ENCODE measurements around the gene MRM2.

MRM2 gene

GRCh38 chr7:2220506-2220905 lies 21.5 kb downstream of the MRM2 start:
- TF ChIP-seq CTCF (IDR thresholded peaks at IDR 0.05) (no peak), ZFX (IDR thresholded peaks at IDR 0.05; ENCODE audit: borderline replicate concordance) (no peak)
- H3K27ac ChIP-seq, result no peak overlapping the region

GRCh38 chr7:2220030-2220429 lies 22.0 kb downstream of the MRM2 start:
- no peak overlapping the region for H3K27ac ChIP-seq

GRCh38 chr7:2219606-2220005 lies 22.4 kb downstream of the MRM2 start:
- no peak overlapping the region for H3K27ac ChIP-seq
- TF ChIP-seq CTCF (IDR thresholded peaks at IDR 0.05), result no peak

More at GRCh38 chr7:2220030-2220429, 22.0 kb downstream of the MRM2 start:
- no peak for TF ChIP-seq ZFX (IDR thresholded peaks at IDR 0.05; ENCODE audit: borderline replicate concordance)
- TF ChIP-seq CTCF (IDR thresholded peaks at IDR 0.05), result no peak

GRCh38 chr7:2219136-2219535 lies 22.9 kb downstream of the MRM2 start:
- no peak overlapping the region for H3K27ac ChIP-seq
- TF ChIP-seq CTCF (IDR thresholded peaks at IDR 0.05) (no peak), ZFX (IDR thresholded peaks at IDR 0.05; ENCODE audit: borderline replicate concordance) (no peak)

GRCh38 chr7:2218444-2218785 lies 23.6 kb downstream of the MRM2 start:
- no peak overlapping the region for H3K27ac ChIP-seq
- TF ChIP-seq ZFX (IDR thresholded peaks at IDR 0.05; ENCODE audit: borderline replicate concordance) (no peak), CTCF (IDR thresholded peaks at IDR 0.05) (no peak)

GRCh38 chr7:2217716-2218443 lies 24.1 kb downstream of the MRM2 start:
- no peak overlapping the region for H3K27ac ChIP-seq
- TF ChIP-seq ZFX (IDR thresholded peaks at IDR 0.05; ENCODE audit: borderline replicate concordance) (no peak), CTCF (IDR thresholded peaks at IDR 0.05) (no peak)

GRCh38 chr7:2217206-2217605 lies 24.8 kb downstream of the MRM2 start:
- H3K27ac ChIP-seq, result no peak overlapping the region
- no peak for TF ChIP-seq CTCF (IDR thresholded peaks at IDR 0.05)
- TF ChIP-seq ZFX (IDR thresholded peaks at IDR 0.05; ENCODE audit: borderline replicate concordance), result no peak
